Measurements from ENCODE around the gene LRRC25.

LRRC25 gene

DNA sequence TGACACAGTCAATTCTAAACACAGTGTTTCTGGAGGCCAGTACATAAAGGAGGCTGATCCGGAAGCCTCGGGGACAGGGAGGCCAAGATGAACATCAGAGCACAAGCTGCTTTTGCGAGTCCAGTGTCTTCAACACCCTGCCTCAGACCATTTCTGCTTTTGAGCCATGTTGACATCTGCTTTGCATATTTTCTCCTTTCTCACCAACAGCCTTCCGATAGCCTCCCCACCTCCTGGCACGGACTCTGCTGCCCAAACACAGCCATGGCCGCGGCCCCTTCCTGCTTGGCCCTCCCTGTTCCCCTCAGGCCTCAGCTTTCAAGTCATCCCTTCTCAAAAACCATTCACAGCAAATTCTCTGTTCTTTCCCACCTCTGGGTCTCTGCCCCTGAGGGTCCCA lies 3.6 kb downstream of the LRRC25 start:
- POLR2A ChIA-PET, result no interaction called here
- DNase-seq (ENCODE audit: extremely low spot score), result no peak
- no peak for TF ChIP-seq CTBP1 (IDR thresholded peaks at IDR 0.05; ENCODE audit: borderline replicate concordance)
- CTCF ChIA-PET, result interaction anchor here (1.0 kb wide), 1 partner anchor 70 kb away, joined by 3 read pairs; no protein-coding TSS in a partner anchor

- ChIA-PET POLR2A (interaction anchor here (0.9 kb wide), 1 partner anchor 111 kb away, joined by 3 read pairs; the partner anchor contains the start of gene JUND), CTCF (interaction anchor here (0.6 to 1.0 kb wide), 2 partner anchors 71 to 120 kb away, joined by 3 read pairs; no protein-coding TSS in a partner anchor)
- no peak for DNase-seq (ENCODE audit: extremely low spot score)
- no peak for TF ChIP-seq FOXK2 (IDR thresholded peaks at IDR 0.05)
- no peak for TF ChIP-seq ZNF384 (IDR thresholded peaks at IDR 0.05)
- no peak for TF ChIP-seq BHLHE40 (IDR thresholded peaks at IDR 0.05; ENCODE audit: borderline replicate concordance)
- no peak for TF ChIP-seq SUZ12 (IDR thresholded peaks at IDR 0.05)
- no peak for TF ChIP-seq L3MBTL2 (conservative IDR thresholded peaks at IDR 0.05)
- no peak for TF ChIP-seq LEF1 (IDR thresholded peaks at IDR 0.05; ENCODE audit: borderline replicate concordance)
- no peak for TF ChIP-seq TARDBP (IDR thresholded peaks at IDR 0.05)
- no peak for TF ChIP-seq SP1 (IDR thresholded peaks at IDR 0.05)
- TF ChIP-seq, protein P1, sequence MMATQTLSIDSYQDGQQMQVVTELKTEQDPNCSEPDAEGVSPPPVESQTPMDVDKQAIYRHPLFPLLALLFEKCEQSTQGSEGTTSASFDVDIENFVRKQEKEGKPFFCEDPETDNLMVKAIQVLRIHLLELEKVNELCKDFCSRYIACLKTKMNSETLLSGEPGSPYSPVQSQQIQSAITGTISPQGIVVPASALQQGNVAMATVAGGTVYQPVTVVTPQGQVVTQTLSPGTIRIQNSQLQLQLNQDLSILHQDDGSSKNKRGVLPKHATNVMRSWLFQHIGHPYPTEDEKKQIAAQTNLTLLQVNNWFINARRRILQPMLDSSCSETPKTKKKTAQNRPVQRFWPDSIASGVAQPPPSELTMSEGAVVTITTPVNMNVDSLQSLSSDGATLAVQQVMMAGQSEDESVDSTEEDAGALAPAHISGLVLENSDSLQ (IDR thresholded peaks at IDR 0.05), result no peak
- TF ChIP-seq NFRKB (IDR thresholded peaks at IDR 0.05), result no peak
- TF ChIP-seq CTBP1 (IDR thresholded peaks at IDR 0.05; ENCODE audit: borderline replicate concordance), result no peak
- TF ChIP-seq HDGF (IDR thresholded peaks at IDR 0.05; ENCODE audit: borderline replicate concordance), result no peak
- TF ChIP-seq FOXM1 (IDR thresholded peaks at IDR 0.05; ENCODE audit: borderline replicate concordance), result no peak
- TF ChIP-seq ARNT (IDR thresholded peaks at IDR 0.05), result no peak
- TF ChIP-seq FOXA1 (IDR thresholded peaks at IDR 0.05), result no peak
Observed at GRCh38 chr19:18392926-18393325, 4.5 kb downstream of the LRRC25 start.

DNA sequence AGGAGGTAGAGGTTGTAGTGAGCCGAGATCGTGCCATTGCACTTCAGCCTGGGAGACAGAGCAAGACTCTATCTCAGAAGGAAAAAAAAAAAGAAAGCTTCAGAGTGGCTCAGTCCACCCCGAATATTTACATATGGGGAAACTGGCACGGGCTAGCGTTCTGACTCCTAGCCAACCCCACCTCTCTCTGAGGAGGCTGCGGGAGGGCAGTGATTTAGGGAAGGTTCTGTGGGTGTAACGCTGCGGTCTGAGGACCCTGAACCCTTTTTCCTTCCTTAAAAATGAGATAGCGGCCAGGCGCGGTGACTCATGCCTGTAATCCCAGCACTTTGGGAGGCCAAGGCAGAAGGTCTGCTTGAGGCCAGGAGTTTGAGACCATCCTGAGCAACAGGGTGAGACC lies 5.0 kb downstream of the LRRC25 start:
- TF ChIP-seq HDGF (IDR thresholded peaks at IDR 0.05; ENCODE audit: borderline replicate concordance), result no peak
- TF ChIP-seq SP1 (IDR thresholded peaks at IDR 0.05), result no peak
- TF ChIP-seq L3MBTL2 (conservative IDR thresholded peaks at IDR 0.05), result no peak
- TF ChIP-seq, protein P1 (IDR thresholded peaks at IDR 0.05), result no peak
- no peak for TF ChIP-seq BHLHE40 (IDR thresholded peaks at IDR 0.05; ENCODE audit: borderline replicate concordance)
- no peak for TF ChIP-seq FOXM1 (IDR thresholded peaks at IDR 0.05; ENCODE audit: borderline replicate concordance)
- TF ChIP-seq CTBP1 (IDR thresholded peaks at IDR 0.05; ENCODE audit: borderline replicate concordance), result no peak
- no peak for TF ChIP-seq ELF4 (IDR thresholded peaks at IDR 0.05)
- TF ChIP-seq ZNF384 (IDR thresholded peaks at IDR 0.05), result no peak
- TF ChIP-seq LEF1 (IDR thresholded peaks at IDR 0.05; ENCODE audit: borderline replicate concordance), result no peak
- TF ChIP-seq FOXA1 (IDR thresholded peaks at IDR 0.05), result no peak
- no peak for TF ChIP-seq ARNT (IDR thresholded peaks at IDR 0.05)
- no peak for TF ChIP-seq NFRKB (IDR thresholded peaks at IDR 0.05)
- no peak for TF ChIP-seq FOXK2 (IDR thresholded peaks at IDR 0.05)
- TF ChIP-seq TARDBP (IDR thresholded peaks at IDR 0.05), result no peak
- ChIA-PET CTCF (no interaction called here), POLR2A (interaction anchor here (0.9 kb wide), 1 partner anchor 111 kb away, joined by 3 read pairs; the partner anchor contains the start of gene JUND)
- no peak for DNase-seq (ENCODE audit: extremely low spot score)

GRCh38 chr19:18391509-18392075 lies 5.8 kb downstream of the LRRC25 start:
- ChIA-PET POLR2A (interaction anchor here (0.7 kb wide), 1 partner anchor 110 kb away, joined by 3 read pairs; the partner anchor contains the start of gene JUND), CTCF (interaction anchor here (0.6 kb wide), 1 partner anchor 37 kb away, joined by 3 read pairs; no protein-coding TSS in a partner anchor)
- DNase-seq (ENCODE audit: extremely low spot score), result no peak
- no peak for TF ChIP-seq L3MBTL2 (conservative IDR thresholded peaks at IDR 0.05)
- no peak for TF ChIP-seq ZNF384 (IDR thresholded peaks at IDR 0.05)
- TF ChIP-seq SP1 (IDR thresholded peaks at IDR 0.05), result no peak
- no peak for TF ChIP-seq LEF1 (IDR thresholded peaks at IDR 0.05; ENCODE audit: borderline replicate concordance)
- TF ChIP-seq BHLHE40 (IDR thresholded peaks at IDR 0.05; ENCODE audit: borderline replicate concordance), result no peak
- TF ChIP-seq FOXM1 (IDR thresholded peaks at IDR 0.05; ENCODE audit: borderline replicate concordance), result no peak
- TF ChIP-seq FOXK2 (IDR thresholded peaks at IDR 0.05), result no peak
- no peak for TF ChIP-seq ARNT (IDR thresholded peaks at IDR 0.05)
- TF ChIP-seq NFRKB (IDR thresholded peaks at IDR 0.05), result no peak
- TF ChIP-seq TARDBP (IDR thresholded peaks at IDR 0.05), result no peak
- TF ChIP-seq SUZ12 (IDR thresholded peaks at IDR 0.05), result no peak
- no peak for TF ChIP-seq ELF4 (IDR thresholded peaks at IDR 0.05)
- TF ChIP-seq CTBP1 (IDR thresholded peaks at IDR 0.05; ENCODE audit: borderline replicate concordance), result no peak
- no peak for TF ChIP-seq HDGF (IDR thresholded peaks at IDR 0.05; ENCODE audit: borderline replicate concordance)
- TF ChIP-seq, protein P1 (IDR thresholded peaks at IDR 0.05), result no peak
- TF ChIP-seq FOXA1 (IDR thresholded peaks at IDR 0.05), result no peak

DNA sequence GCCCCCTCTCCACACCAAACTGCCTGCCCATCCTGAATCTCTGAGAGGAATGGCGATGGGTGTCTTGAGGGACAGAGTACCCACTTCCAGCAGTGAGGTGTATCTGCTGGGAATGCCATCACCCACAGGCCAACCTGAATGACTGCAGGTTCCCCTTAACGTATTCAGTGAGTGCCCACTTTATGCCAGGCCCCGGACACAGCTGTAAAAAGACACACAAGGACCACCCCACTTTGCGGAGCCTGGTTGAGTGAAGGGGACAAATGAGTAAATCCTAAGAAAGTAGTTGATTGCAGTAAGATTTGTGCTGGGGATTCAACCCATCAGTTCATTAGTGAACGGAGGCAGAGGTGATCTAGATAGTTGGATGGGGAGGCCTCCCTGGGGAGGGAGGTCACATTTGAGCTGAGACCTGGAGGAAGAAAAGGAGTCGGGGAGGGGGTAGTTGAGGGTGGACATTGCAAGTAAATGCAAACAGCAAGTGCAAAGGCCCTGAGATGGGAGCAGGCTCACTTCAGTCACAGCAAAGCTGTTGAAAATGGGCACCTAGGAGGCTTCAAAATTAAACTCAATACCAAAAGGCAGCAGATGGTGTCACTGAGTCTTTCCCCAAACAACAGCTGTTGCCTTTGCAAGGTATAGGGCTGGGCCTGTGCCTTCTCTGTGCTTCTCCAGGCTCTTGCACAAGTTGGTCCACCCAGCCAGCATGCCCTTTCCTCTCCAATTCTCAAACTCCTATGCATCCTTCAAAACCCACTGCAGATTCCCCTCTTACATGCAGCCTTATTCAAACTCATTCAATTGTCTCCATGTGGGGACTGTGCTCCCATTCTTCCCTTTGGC lies 7.1 kb downstream of the LRRC25 start:
- no peak for DNase-seq (ENCODE audit: extremely low spot score)
- TF ChIP-seq TARDBP (IDR thresholded peaks at IDR 0.05), result no peak
- TF ChIP-seq BHLHE40 (IDR thresholded peaks at IDR 0.05; ENCODE audit: borderline replicate concordance), result no peak
- ChIA-PET CTCF (interaction anchor here (1.3 to 2.4 kb wide), 2 partner anchors 10 to 29 kb away, joined by 3 to 8 read pairs; partner anchors contain the start of gene SSBP4), POLR2A (interaction anchor here (1.1 kb wide), 1 partner anchor 16 kb away, joined by 4 read pairs; no protein-coding TSS in a partner anchor)
